IMR-90 (cell line): ENCODE results near the gene LGMN. TPM values are rescaled to one million over a fixed set of nuclear protein-coding genes. Genes with fewer than 3 reads are reported as not detected.

Source experiments
- ATAC-seq: fragments of 200-7000 bp; cut with Tn5 transposase; 2 replicates; pipeline ENCODE4 v1.9.1; 2020; ENCODE audit warnings: low read depth, mild to moderate bottlenecking, moderate library complexity
- BruUV-seq: library from RNA; stranded (reverse); fragments of 400-500 nt; replicated peaks from 2 replicates; lab custom pipeline; 2021; lab: Mats Ljungman, UMichigan
- CTCF ChIA-PET: fragments of 300-600 bp; formaldehyde crosslinking; extraction: SDS; loops from one replicate; lab custom pipeline; 2021; ENCODE audit warnings: antibody characterized with exemption; lab: Yijun Ruan, JAX
- POLR2A ChIA-PET: fragments of 300-600 bp; sonication (Branson Sonifier 250); formaldehyde crosslinking; loops from one replicate; lab custom pipeline; 2022; ENCODE audit warnings: antibody characterized with exemption; ENCODE audit not compliant: unreplicated experiment; lab: Charles Lee
- DNase-seq: peaks from one replicate; pipeline ENCODE4 v3.0.0; 2013
- H2AFZ ChIP-seq: replicated peaks from 2 replicates; pipeline ENCODE3; 2013; ENCODE audit warnings: low read length, mild to moderate bottlenecking; ENCODE audit not compliant: poor library complexity
- H2AK5ac ChIP-seq: 2 replicates; pipeline ENCODE4 v1.6.1; 2013; ENCODE audit warnings: low read depth, low read length, inconsistent platforms
- H2AK9ac ChIP-seq: replicated peaks from 2 replicates; pipeline ENCODE3; 2013; ENCODE audit warnings: mild to moderate bottlenecking, low read depth, low read length, moderate library complexity; ENCODE audit not compliant: poor library complexity
- H2BK120ac ChIP-seq: 2 replicates; pipeline ENCODE4 v1.6.1; 2013; ENCODE audit warnings: low read depth, low read length, inconsistent platforms
- H2BK15ac ChIP-seq: 3 replicates; pipeline ENCODE4 v1.6.1; 2013; ENCODE audit warnings: low read depth, low read length, inconsistent platforms
- H2BK20ac ChIP-seq: 2 replicates; pipeline ENCODE4 v1.6.1; 2013; ENCODE audit warnings: low read depth, mild to moderate bottlenecking, inconsistent platforms, low read length, moderate library complexity
- H2BK5ac ChIP-seq: 2 replicates; pipeline ENCODE4 v1.6.1; 2013; ENCODE audit warnings: mild to moderate bottlenecking, low read depth, low read length, inconsistent platforms; ENCODE audit not compliant: poor library complexity, severe bottlenecking
- H3K14ac ChIP-seq: replicated peaks from 2 replicates; pipeline ENCODE4 v1.6.1; 2013; ENCODE audit warnings: low read depth, low read length, inconsistent platforms
- H3K18ac ChIP-seq: 2 replicates; pipeline ENCODE4 v1.6.1; 2013; ENCODE audit warnings: low read depth, low read length, control low read depth
- H3K23ac ChIP-seq: 2 replicates; pipeline ENCODE4 v1.6.1; 2013; ENCODE audit warnings: low read depth, low read length, inconsistent platforms
- H3K27ac ChIP-seq: 2 replicates; pipeline ENCODE4 v1.5.1; 2013; ENCODE audit warnings: mild to moderate bottlenecking, control low read depth, low read length; ENCODE audit not compliant: insufficient read depth
- H3K27me3 ChIP-seq: 2 replicates; pipeline ENCODE4 v1.6.1; 2013; ENCODE audit warnings: low read length; ENCODE audit not compliant: control insufficient read depth, insufficient read depth
- H3K36me3 ChIP-seq: 2 replicates; pipeline ENCODE4 v1.6.1; 2013; ENCODE audit warnings: low read length, mixed read lengths; ENCODE audit not compliant: control insufficient read depth, insufficient read depth
- H3K4ac ChIP-seq: 2 replicates; pipeline ENCODE4 v1.6.1; 2013; ENCODE audit warnings: low read depth, low read length, inconsistent platforms
- H3K4me1 ChIP-seq: 2 replicates; pipeline ENCODE4 v1.6.1; 2013; ENCODE audit warnings: low read length, mixed read lengths; ENCODE audit not compliant: control insufficient read depth, insufficient read depth
- H3K4me2 ChIP-seq: 2 replicates; pipeline ENCODE4 v1.6.1; 2013; ENCODE audit warnings: low read depth, mild to moderate bottlenecking, control low read depth, low read length, moderate library complexity
- H3K4me3 ChIP-seq: 2 replicates; pipeline ENCODE4 v1.5.1; 2013; ENCODE audit warnings: low read depth, mild to moderate bottlenecking, control low read depth, low read length, moderate library complexity; ENCODE audit not compliant: insufficient read depth
- H3K56ac ChIP-seq: 2 replicates; pipeline ENCODE4 v1.6.1; 2013; ENCODE audit warnings: low read length, inconsistent platforms; ENCODE audit not compliant: insufficient read depth; ENCODE audit errors: extremely low read depth
- H3K79me1 ChIP-seq, 2 experiments: 2 replicates each; pipeline ENCODE4 v1.6.1; 2013; ENCODE audit warnings: low read length in 2 of 2, inconsistent platforms in 1 of 2, low read depth in 1 of 2
- H3K9ac ChIP-seq: 2 replicates; pipeline ENCODE4 v1.6.1; 2013; ENCODE audit warnings: low read depth, low read length, control low read depth
- H3K9me1 ChIP-seq: 2 replicates; pipeline ENCODE4 v1.6.1; 2013; ENCODE audit warnings: low read length, inconsistent platforms; ENCODE audit not compliant: insufficient read depth
- H3K9me3 ChIP-seq: 2 replicates; pipeline ENCODE4 v1.6.1; 2013; ENCODE audit warnings: low read length; ENCODE audit not compliant: control insufficient read depth, insufficient read depth
- H4K20me1 ChIP-seq: 2 replicates; pipeline ENCODE4 v1.6.1; 2013; ENCODE audit warnings: low read length, inconsistent platforms; ENCODE audit not compliant: insufficient read depth
- H4K5ac ChIP-seq: 2 replicates; pipeline ENCODE4 v1.6.1; 2013; ENCODE audit warnings: mild to moderate bottlenecking, low read depth, low read length, control low read depth
- H4K8ac ChIP-seq, 2 experiments: 2 replicates each; pipeline ENCODE4 v1.6.1; 2013; ENCODE audit warnings: low read depth in 2 of 2, low read length in 2 of 2, control low read depth in 1 of 2, inconsistent platforms in 1 of 2
- H4K91ac ChIP-seq: 2 replicates; pipeline ENCODE4 v1.6.1; 2013; ENCODE audit warnings: low read depth, low read length, inconsistent platforms; ENCODE audit not compliant: insufficient read depth
- BHLHE40 ChIP-seq: fragments of 150-350 bp; IDR thresholded peaks from 2 replicates; pipeline ENCODE4 v1.6.1; 2016; ENCODE audit warnings: mild to moderate bottlenecking, low read depth, low read length
- CHD1 ChIP-seq: IDR thresholded peaks from 2 replicates; pipeline ENCODE4 v1.6.1; 2012; ENCODE audit warnings: low read depth, low read length, improper control_type of control experiment
- CTCF ChIP-seq: conservative IDR thresholded peaks from 2 replicates; pipeline ENCODE4 v1.5.1; 2012; ENCODE audit warnings: mild to moderate bottlenecking, low read depth, low read length, improper control_type of control experiment
- FOS ChIP-seq: fragments of 150-350 bp; IDR thresholded peaks from 2 replicates; pipeline ENCODE4 v1.6.1; 2016; ENCODE audit warnings: low read depth, low read length
- MAFK ChIP-seq: IDR thresholded peaks from 2 replicates; pipeline ENCODE4 v1.6.1; 2012; ENCODE audit warnings: low read depth, low read length, improper control_type of control experiment
- MAZ ChIP-seq: IDR thresholded peaks from 2 replicates; pipeline ENCODE4 v1.6.1; 2012; ENCODE audit warnings: low read depth, mild to moderate bottlenecking, low read length, improper control_type of control experiment, moderate library complexity, borderline replicate concordance
- MXI1 ChIP-seq: IDR thresholded peaks from 2 replicates; pipeline ENCODE4 v1.6.1; 2012; ENCODE audit warnings: low read depth, mild to moderate bottlenecking, low read length, moderate library complexity, borderline replicate concordance
- NFE2L2 ChIP-seq: fragments of 150-350 bp; IDR thresholded peaks from 2 replicates; pipeline ENCODE4 v1.6.1; 2016; ENCODE audit warnings: low read depth, mild to moderate bottlenecking, low read length
- RAD21 ChIP-seq: IDR thresholded peaks from 2 replicates; pipeline ENCODE4 v1.6.1; 2012; ENCODE audit warnings: low read length, improper control_type of control experiment
- SMC3 ChIP-seq: fragments of 150-350 bp; IDR thresholded peaks from 2 replicates; pipeline ENCODE4 v1.6.1; 2016; ENCODE audit warnings: low read depth, mild to moderate bottlenecking, antibody characterized with exemption, low read length, moderate library complexity
- WGBS, 2 experiments: methylation state at CpG; one replicate each; pipeline versions ENCODE4 v1.1.5 to v1.1.7; 2013; ENCODE audit warnings: missing lambda C conversion rate in 2 of 2; ENCODE audit not compliant: insufficient read length in 1 of 2; ENCODE audit errors: extremely low coverage in 2 of 2; 5-methylcytosine and 5-hydroxymethylcytosine counted together
- dilution Hi-C: fragments of 300-500 bp; cut with HindIII; formaldehyde crosslinking; loops from one replicate; pipeline ENCODE4 v1.14.3; 2018; ENCODE audit warnings: low sequenced_read_pairs; ENCODE audit not compliant: unreplicated experiment
- in situ Hi-C: fragments of 300-500 bp; cut with MboI; formaldehyde crosslinking; loops from 3 replicates; pipeline ENCODE4 v1.14.3; 2019; ENCODE audit warnings: low sequenced_read_pairs, inconsistent platforms, mixed read lengths
- intact Hi-C: fragments of 100-400 bp; cut with micrococcal nuclease; formaldehyde crosslinking; loops from 2 replicates; pipeline ENCODE4 v1.10.0; 2022
- polyA plus RNA-seq, 3 experiments: library from polyadenylated mRNA; depleted of rRNA; stranded (reverse); fragments of >200 nt; gene quantifications; 2 replicates each; pipeline ENCODE4 v1.2.3, GENCODE V29; 2012; ENCODE audit warnings: low replicate concordance in 1 of 3
- total RNA-seq: library from RNA; depleted of rRNA; stranded (reverse); fragments of >200 nt; gene quantifications from 2 replicates; pipeline ENCODE4 v1.2.3, GENCODE V29; 2012

Gene LGMN
- total and polyA plus RNA-seq, 2 of the 4 experiments (the other 2 are of a cell fraction), result 19.2 to 39.3 TPM

GRCh38 chr14:92676403-92677086 lies 71.9 kb downstream of the LGMN start:
- H2AK5ac ChIP-seq, result no peak overlapping the region
- no peak overlapping the region for H3K9ac ChIP-seq
- no TSS peak for BruUV-seq
- ChIA-PET POLR2A (no interaction called here), CTCF (no interaction called here)
- H3K56ac ChIP-seq, result no peak overlapping the region
- no peak overlapping the region for H2BK120ac ChIP-seq
- H3K4me2 ChIP-seq, result no peak overlapping the region
- H3K18ac ChIP-seq, result no peak overlapping the region
- dilution Hi-C loops (no loop called here), intact Hi-C loops (no loop called here), in situ Hi-C loops (no loop called here)
- H2AFZ ChIP-seq, result no peak overlapping the region
- H3K4me1 ChIP-seq, result no peaks in the 10 kb centered on the region
- no peak overlapping the region for H3K23ac ChIP-seq
- H4K8ac ChIP-seq, result no peak overlapping the region
- peaks cover 0 to 18% of the 10 kb centered on the region in 2 experiments; a peak in 2 of 4 replicates for H3K79me1 ChIP-seq
- no peaks in the 10 kb centered on the region; the same call in 1 of the 2 replicates for H3K9me1 ChIP-seq
- 85% methylated on average over 2 of the region's 8 CpGs; no CpG with 5 or more reads in 1 of the 2 experiments for WGBS, 2 experiments
- H2BK20ac ChIP-seq, result no peak overlapping the region
- H4K20me1 ChIP-seq, result 0 out of 2 replicates have a peak, but pooled peaks cover 4% of the 10 kb centered on the region
- H3K4me3 ChIP-seq, result no peak overlapping the region
- no peak overlapping the region for H4K91ac ChIP-seq
- H2BK5ac ChIP-seq, result no peak overlapping the region
- H3K27ac ChIP-seq, result no peak overlapping the region
- no peak for DNase-seq
- H3K9me3 ChIP-seq, result 0 out of 2 replicates have a peak, but pooled peaks cover 2% of the 10 kb centered on the region
- no peak for ATAC-seq
- TF ChIP-seq CHD1 (no peak), MXI1 (no peak), BHLHE40 (no peak), NFE2L2 (no peak), MAZ (no peak), FOS (no peak), SMC3 (no peak), RAD21 (no peak), MAFK (no peak), CTCF (no peak)
- no peak overlapping the region for H3K14ac ChIP-seq
- H3K4ac ChIP-seq, result no peak overlapping the region
- H2AK9ac ChIP-seq, result no peak overlapping the region
- H4K5ac ChIP-seq, result no peak overlapping the region
- H3K36me3 ChIP-seq, result peaks cover 28% of the 10 kb centered on the region; the same call in 1 of the 2 replicates
- no peaks in the 10 kb centered on the region for H3K27me3 ChIP-seq
- no peak overlapping the region for H2BK15ac ChIP-seq
